M059J (cell line): ENCODE results near the gene MED15. TPM values are rescaled to one million over a fixed set of nuclear protein-coding genes. Genes with fewer than 3 reads are reported as not detected.
"Not testable (repeated sequence)": the region's sequence is repeated elsewhere in the genome, so short reads cannot be mapped to it uniquely, and the experiment has no call there.

Source experiments
- DNase-seq: peaks from one replicate; pipeline ENCODE4 v3.0.0-alpha.2; 2012; ENCODE audit warnings: low read depth
- total RNA-seq: library from RNA; depleted of rRNA; stranded (reverse); fragments of >200 nt; shearing (Covaris generic); gene quantifications from 2 replicates; pipeline ENCODE4 v1.2.3, GENCODE V29; 2014

Gene MED15
- total RNA-seq, 1 experiment from 2014 or later, result 27.9 TPM

GRCh38 chr22:20531404-20532201 lies 24.2 kb downstream of the MED15 start:
- DNase-seq, result peak; percentile 93

- no peak for DNase-seq
Observed at GRCh38 chr22:20532256-20532993, 25.0 kb downstream of the MED15 start.

- no peak for DNase-seq
Observed at GRCh38 chr22:20533095-20533878, 25.9 kb downstream of the MED15 start.

- no peak for DNase-seq
Observed at GRCh38 chr22:20533879-20534265, 26.5 kb downstream of the MED15 start.

GRCh38 chr22:20536590-20537324 lies 29.3 kb downstream of the MED15 start:
- DNase-seq, result no peak

GRCh38 chr22:20537325-20537756 lies 29.9 kb downstream of the MED15 start:
- DNase-seq, result no peak

GRCh38 chr22:20537983-20538382 lies 30.6 kb downstream of the MED15 start:
- DNase-seq, result no peak

GRCh38 chr22:20538875-20539274 lies 31.5 kb downstream of the MED15 start:
- DNase-seq, result not testable (repeated sequence)

GRCh38 chr22:20542055-20542454 lies 34.6 kb downstream of the MED15 start:
- DNase-seq, result no peak

GRCh38 chr22:20542736-20543135 lies 35.3 kb downstream of the MED15 start:
- DNase-seq, result no peak

- not testable (repeated sequence) for DNase-seq
Observed at GRCh38 chr22:20545318-20545634, 37.9 kb downstream of the MED15 start.

GRCh38 chr22:20545681-20546521 lies 38.5 kb downstream of the MED15 start:
- no peak for DNase-seq

- no peak for DNase-seq
Observed at GRCh38 chr22:20546541-20546950, 39.1 kb downstream of the MED15 start.

- DNase-seq, result no peak
Observed at GRCh38 chr22:20547029-20547428, 39.6 kb downstream of the MED15 start.

- DNase-seq, result no peak
Observed at GRCh38 chr22:20548806-20549205, 41.4 kb downstream of the MED15 start.

GRCh38 chr22:20549232-20549841 lies 41.9 kb downstream of the MED15 start:
- DNase-seq, result no peak

GRCh38 chr22:20550057-20550817 lies 42.8 kb downstream of the MED15 start:
- no peak for DNase-seq

GRCh38 chr22:20550851-20551744 lies 43.7 kb downstream of the MED15 start:
- DNase-seq, result no peak
